Sigmoid colon (tissue), 4 donors: ENCODE results near the gene SND1.

Source experiments
- EP300 ChIP-seq, 4 donors: sonication (generic); formaldehyde crosslinking; IDR thresholded peaks; one replicate each; pipeline ENCODE4 v1.6.1; 2017; ENCODE audit warnings: antibody characterized with exemption in 4 of 4
- POLR2A ChIP-seq, 2 donors: fragments of 450-650 bp; IDR thresholded peaks; one replicate each; pipeline ENCODE4 v1.6.1; 2016; ENCODE audit warnings: antibody characterized with exemption in 2 of 2, mild to moderate bottlenecking in 2 of 2, moderate library complexity in 2 of 2

GRCh38 chr7:128017862-128018845 is 366.2 kb downstream of the SND1 start:
- TF ChIP-seq POLR2A (IDR thresholded peaks at IDR 0.05) (no peak), EP300 (IDR thresholded peaks at IDR 0.05) (no peak)
